Measurements from ENCODE around the gene SGSM1.
A peak's percentile ranks its signal among the peaks of the same experiment; 100 is the strongest.
"Not testable (repeated sequence)": the region's sequence is repeated elsewhere in the genome, so short reads cannot be mapped to it uniquely, and the experiment has no call there.

Gene SGSM1

GRCh38 chr22:24883432-24883831 lies 77.4 kb downstream of the SGSM1 start:
- Histone ChIP-seq H3K27ac (ENCODE audit: low read length) (no peak overlapping the region), H3K36me3 (ENCODE audit: insufficient read depth, low read depth, low read length) (no peaks in the 10 kb centered on the region), H3K27me3 (ENCODE audit: insufficient read depth, low read length) (no peaks in the 10 kb centered on the region), H3K4me1 (ENCODE audit: insufficient read depth, low read length) (no peaks in the 10 kb centered on the region), H3K4me3 (ENCODE audit: low read length) (no peak overlapping the region), H3K9me3 (ENCODE audit: insufficient read depth, low read depth, low read length) (no peaks in the 10 kb centered on the region), H3K9ac (ENCODE audit: low read depth, low read length) (no peak overlapping the region)

- no peak overlapping the region for H3K9ac ChIP-seq (ENCODE audit: low read depth, low read length)
- H3K4me1 ChIP-seq (ENCODE audit: insufficient read depth, low read length), result no peaks in the 10 kb centered on the region
- no peaks in the 10 kb centered on the region for H3K9me3 ChIP-seq (ENCODE audit: insufficient read depth, low read depth, low read length)
- no peaks in the 10 kb centered on the region for H3K36me3 ChIP-seq (ENCODE audit: insufficient read depth, low read depth, low read length)
- H3K27ac ChIP-seq (ENCODE audit: low read length), result no peak overlapping the region
- no peak overlapping the region for H3K4me3 ChIP-seq (ENCODE audit: low read length)
- H3K27me3 ChIP-seq (ENCODE audit: insufficient read depth, low read length), result no peaks in the 10 kb centered on the region
These were observed 81.2 kb downstream of the SGSM1 start for GRCh38 chr22:24887260-24887659.

- H3K27me3 ChIP-seq (ENCODE audit: insufficient read depth, low read length), result no peaks in the 10 kb centered on the region
- H3K9ac ChIP-seq (ENCODE audit: low read depth, low read length), result no peak overlapping the region
- H3K27ac ChIP-seq (ENCODE audit: low read length), result no peak overlapping the region
These were observed 87.5 kb downstream of the SGSM1 start for GRCh38 chr22:24893341-24894070.

GRCh38 chr22:24894220-24894975 lies 88.4 kb downstream of the SGSM1 start:
- H3K4me1 ChIP-seq (ENCODE audit: insufficient read depth, low read length), result peaks cover 7% of the 10 kb centered on the region; the same call in 1 of the 2 replicates
- no peaks in the 10 kb centered on the region for H3K27me3 ChIP-seq (ENCODE audit: insufficient read depth, low read length)
- H3K27ac ChIP-seq (ENCODE audit: low read length), result no peak overlapping the region
- no peaks in the 10 kb centered on the region for H3K9me3 ChIP-seq (ENCODE audit: insufficient read depth, low read depth, low read length)
- no peak overlapping the region for H3K4me3 ChIP-seq (ENCODE audit: low read length)
- H3K9ac ChIP-seq (ENCODE audit: low read depth, low read length), result no peak overlapping the region
- 0 out of 2 replicates have a peak, but pooled peaks cover 3% of the 10 kb centered on the region for H3K36me3 ChIP-seq (ENCODE audit: insufficient read depth, low read depth, low read length)

More at GRCh38 chr22:24893341-24894070, 87.5 kb downstream of the SGSM1 start:
- Histone ChIP-seq H3K36me3 (ENCODE audit: insufficient read depth, low read depth, low read length) (0 out of 2 replicates have a peak, but pooled peaks cover 3% of the 10 kb centered on the region), H3K9me3 (ENCODE audit: insufficient read depth, low read depth, low read length) (no peaks in the 10 kb centered on the region), H3K4me1 (ENCODE audit: insufficient read depth, low read length) (peaks cover 7% of the 10 kb centered on the region; the same call in 1 of the 2 replicates), H3K4me3 (ENCODE audit: low read length) (no peak overlapping the region)

- Histone ChIP-seq H3K4me1 (ENCODE audit: insufficient read depth, low read length) (peaks cover 7% of the 10 kb centered on the region; the same call in 1 of the 2 replicates), H3K36me3 (ENCODE audit: insufficient read depth, low read depth, low read length) (0 out of 2 replicates have a peak, but pooled peaks cover 3% of the 10 kb centered on the region), H3K4me3 (ENCODE audit: low read length) (no peak overlapping the region), H3K27ac (ENCODE audit: low read length) (no peak overlapping the region), H3K9ac (ENCODE audit: low read depth, low read length) (no peak overlapping the region), H3K27me3 (ENCODE audit: insufficient read depth, low read length) (no peaks in the 10 kb centered on the region), H3K9me3 (ENCODE audit: insufficient read depth, low read depth, low read length) (no peaks in the 10 kb centered on the region)
These were observed 89.0 kb downstream of the SGSM1 start for GRCh38 chr22:24894998-24895397.

GRCh38 chr22:24901448-24901847 lies 95.4 kb downstream of the SGSM1 start:
- Histone ChIP-seq H3K9me3 (ENCODE audit: insufficient read depth, low read depth, low read length) (peaks cover 6% of the 10 kb centered on the region; the same call in 1 of the 2 replicates), H3K36me3 (ENCODE audit: insufficient read depth, low read depth, low read length) (peaks cover 15% of the 10 kb centered on the region; the same call in 1 of the 2 replicates), H3K27ac (ENCODE audit: low read length) (no peak overlapping the region), H3K4me3 (ENCODE audit: low read length) (no peak overlapping the region), H3K9ac (ENCODE audit: low read depth, low read length) (no peak overlapping the region), H3K4me1 (ENCODE audit: insufficient read depth, low read length) (no peaks in the 10 kb centered on the region; the same call in 1 of the 2 replicates), H3K27me3 (ENCODE audit: insufficient read depth, low read length) (no peaks in the 10 kb centered on the region)

GRCh38 chr22:24905909-24906308 lies 99.9 kb downstream of the SGSM1 start:
- no peaks in the 10 kb centered on the region for H3K4me1 ChIP-seq (ENCODE audit: insufficient read depth, low read length)
- H3K27ac ChIP-seq (ENCODE audit: low read length), result no peak overlapping the region
- H3K4me3 ChIP-seq (ENCODE audit: low read length), result no peak overlapping the region
- H3K36me3 ChIP-seq (ENCODE audit: insufficient read depth, low read depth, low read length), result peaks cover 12% of the 10 kb centered on the region; the same call in 1 of the 2 replicates
- no peak overlapping the region for H3K9ac ChIP-seq (ENCODE audit: low read depth, low read length)
- peaks cover 6% of the 10 kb centered on the region; the same call in 1 of the 2 replicates for H3K9me3 ChIP-seq (ENCODE audit: insufficient read depth, low read depth, low read length)
- H3K27me3 ChIP-seq (ENCODE audit: insufficient read depth, low read length), result no peaks in the 10 kb centered on the region

GRCh38 chr22:24907101-24907500 lies 101.1 kb downstream of the SGSM1 start:
- not testable (repeated sequence) for H3K27me3 ChIP-seq (ENCODE audit: insufficient read depth, low read length); H3K4me3 ChIP-seq (ENCODE audit: low read length); H3K4me1 ChIP-seq (ENCODE audit: insufficient read depth, low read length); H3K9me3 ChIP-seq (ENCODE audit: insufficient read depth, low read depth, low read length); H3K9ac ChIP-seq (ENCODE audit: low read depth, low read length); H3K27ac ChIP-seq (ENCODE audit: low read length)
- peaks cover 12% of the 10 kb centered on the region; the same call in 1 of the 2 replicates for H3K36me3 ChIP-seq (ENCODE audit: insufficient read depth, low read depth, low read length)

- no peaks in the 10 kb centered on the region for H3K27me3 ChIP-seq (ENCODE audit: insufficient read depth, low read length)
- no peaks in the 10 kb centered on the region for H3K4me1 ChIP-seq (ENCODE audit: insufficient read depth, low read length)
- H3K36me3 ChIP-seq (ENCODE audit: insufficient read depth, low read depth, low read length), result no peaks in the 10 kb centered on the region
- H3K27ac ChIP-seq (ENCODE audit: low read length), result no peak overlapping the region
- H3K4me3 ChIP-seq (ENCODE audit: low read length), result no peak overlapping the region
- H3K9me3 ChIP-seq (ENCODE audit: insufficient read depth, low read depth, low read length), result no peaks in the 10 kb centered on the region
- H3K9ac ChIP-seq (ENCODE audit: low read depth, low read length), result no peak overlapping the region
These were observed 114.0 kb downstream of the SGSM1 start for GRCh38 chr22:24920029-24920428.

GRCh38 chr22:24925586-24926427 lies 119.8 kb downstream of the SGSM1 start:
- no peaks in the 10 kb centered on the region for H3K36me3 ChIP-seq (ENCODE audit: insufficient read depth, low read depth, low read length)
- peak overlapping the region; percentile 9; the same call in 1 of the 2 replicates for H3K4me3 ChIP-seq (ENCODE audit: low read length)
- no peaks in the 10 kb centered on the region for H3K9me3 ChIP-seq (ENCODE audit: insufficient read depth, low read depth, low read length)
- no peak overlapping the region for H3K27ac ChIP-seq (ENCODE audit: low read length)
- H3K27me3 ChIP-seq (ENCODE audit: insufficient read depth, low read length), result no peaks in the 10 kb centered on the region
- H3K9ac ChIP-seq (ENCODE audit: low read depth, low read length), result no peak overlapping the region
- no peaks in the 10 kb centered on the region for H3K4me1 ChIP-seq (ENCODE audit: insufficient read depth, low read length)

- H3K4me3 ChIP-seq (ENCODE audit: low read length), result no peak overlapping the region; the same call in 1 of the 2 replicates
- H3K27ac ChIP-seq (ENCODE audit: low read length), result no peak overlapping the region
- no peaks in the 10 kb centered on the region for H3K4me1 ChIP-seq (ENCODE audit: insufficient read depth, low read length)
- H3K9me3 ChIP-seq (ENCODE audit: insufficient read depth, low read depth, low read length), result no peaks in the 10 kb centered on the region
- H3K36me3 ChIP-seq (ENCODE audit: insufficient read depth, low read depth, low read length), result no peaks in the 10 kb centered on the region
- H3K9ac ChIP-seq (ENCODE audit: low read depth, low read length), result no peak overlapping the region
- no peaks in the 10 kb centered on the region for H3K27me3 ChIP-seq (ENCODE audit: insufficient read depth, low read length)
These were observed 120.4 kb downstream of the SGSM1 start for GRCh38 chr22:24926428-24926725.
